HK-2 (cell line): ENCODE results near the gene AP1S1.
"Not testable (repeated sequence)": the region's sequence is repeated elsewhere in the genome, so short reads cannot be mapped to it uniquely, and the experiment has no call there.

Source experiments
- DNase-seq: peaks from one replicate; pipeline ENCODE4 v3.0.0-alpha.2; 2018; ENCODE audit not compliant: unreplicated experiment

The AP1S1 gene

GRCh38 chr7:101170617-101171441, 16.6 kb downstream of the AP1S1 start:
- DNase-seq: no peak

- no peak for DNase-seq
These were observed 17.2 kb downstream of the AP1S1 start for GRCh38 chr7:101171442-101171837.

DNA sequence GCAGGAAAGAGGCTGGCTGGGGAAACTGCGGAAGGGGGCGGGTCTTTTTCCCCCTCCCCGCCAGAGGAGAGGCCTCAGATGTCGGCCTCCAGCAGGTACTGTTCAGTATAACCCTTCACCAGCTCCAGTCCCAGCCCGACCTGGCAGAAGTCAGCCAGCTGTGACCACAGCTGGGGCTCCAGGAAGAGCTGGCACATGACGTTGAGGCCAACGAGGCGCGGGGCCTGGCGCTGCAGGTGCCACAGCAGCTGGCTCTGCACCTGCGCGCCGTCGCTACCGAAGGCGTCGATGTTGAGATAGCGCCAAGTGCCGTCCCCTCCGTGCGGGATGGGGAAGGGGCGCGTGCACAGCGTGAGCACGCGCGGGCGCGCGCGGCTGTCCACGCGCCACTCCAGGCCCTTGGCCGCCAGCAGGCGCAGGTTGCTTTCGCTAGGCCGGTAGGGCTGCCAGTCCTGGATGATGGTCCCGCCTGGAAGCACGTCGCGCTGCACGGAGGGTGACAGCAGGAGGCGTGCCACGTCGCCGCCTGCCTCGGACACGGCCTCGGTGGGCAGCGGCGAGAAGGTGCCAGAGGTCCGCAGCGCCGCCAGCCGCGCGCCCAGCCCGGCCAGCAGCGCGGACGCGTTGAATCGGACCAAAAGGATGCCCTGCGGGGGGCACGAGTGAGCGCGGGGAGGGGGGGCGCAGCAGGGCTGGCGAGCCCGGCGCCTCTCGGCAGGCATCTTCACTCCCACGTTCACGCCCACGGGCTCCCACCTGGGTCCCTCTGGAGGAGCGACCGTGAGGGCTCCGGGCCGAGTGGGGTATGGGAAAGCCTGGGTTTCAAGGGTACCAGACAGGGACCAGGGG, 18.0 kb downstream of the AP1S1 start:
- DNase-seq: no peak

- peak; percentile 80 for DNase-seq
These were observed 18.8 kb downstream of the AP1S1 start for GRCh38 chr7:101172854-101173751.

GRCh38 chr7:101173752-101174244, 19.5 kb downstream of the AP1S1 start:
- DNase-seq: peak; percentile 56

- no peak for DNase-seq
These were observed 20.1 kb downstream of the AP1S1 start for GRCh38 chr7:101174322-101174854.

- no peak for DNase-seq
These were observed 21.4 kb downstream of the AP1S1 start for GRCh38 chr7:101175664-101176063.

GRCh38 chr7:101177644-101178043, 23.4 kb downstream of the AP1S1 start:
- no peak for DNase-seq

DNA sequence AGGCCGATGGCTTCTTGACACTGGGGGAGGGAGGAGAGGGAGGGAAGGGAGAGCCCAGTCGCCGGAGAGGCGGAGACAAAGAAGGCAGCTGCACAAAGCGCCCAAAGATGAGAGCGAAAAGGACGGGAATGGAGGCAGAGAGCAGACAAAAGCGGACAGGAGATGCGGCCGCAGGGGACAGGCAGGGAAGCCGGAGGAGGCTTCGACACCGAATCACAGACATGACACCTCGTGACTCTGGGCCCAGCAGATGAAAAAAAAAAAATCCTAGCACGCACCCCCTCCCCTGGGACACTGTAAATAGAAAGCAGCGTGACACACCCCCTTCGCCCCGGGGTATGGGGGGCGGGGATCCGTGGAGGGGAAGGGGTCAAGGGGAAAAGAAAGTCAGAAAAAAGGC, 24.8 kb downstream of the AP1S1 start:
- no peak for DNase-seq

DNA sequence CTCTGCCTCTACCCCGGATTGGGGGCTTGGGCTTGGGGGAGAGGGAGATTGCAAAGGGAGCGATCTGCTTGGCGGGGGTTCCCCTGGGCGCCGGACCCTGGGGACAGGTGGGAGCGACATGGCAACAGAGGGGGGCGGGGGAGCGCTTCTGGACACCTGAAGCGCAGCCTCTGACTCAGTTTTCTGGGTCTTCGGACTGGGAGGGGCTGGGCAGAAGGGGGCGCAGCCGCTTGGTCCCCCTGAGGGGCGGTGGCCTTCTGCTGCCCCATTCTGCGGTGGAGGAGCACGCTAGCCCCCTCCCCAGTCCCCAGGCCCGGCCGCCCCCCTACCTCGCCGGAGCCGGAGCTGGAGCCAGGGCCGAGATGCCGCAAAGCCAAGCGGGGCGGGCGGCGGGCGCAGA, 25.4 kb downstream of the AP1S1 start:
- no peak for DNase-seq

- DNase-seq: no peak
These were observed 26.0 kb downstream of the AP1S1 start, which contains the start of gene NAT16 for GRCh38 chr7:101180130-101180755. TSS of gene NAT16 (minus strand) at chr7:101180293. CDS start at chr7:101174807, 5,486 bp downstream.

DNA sequence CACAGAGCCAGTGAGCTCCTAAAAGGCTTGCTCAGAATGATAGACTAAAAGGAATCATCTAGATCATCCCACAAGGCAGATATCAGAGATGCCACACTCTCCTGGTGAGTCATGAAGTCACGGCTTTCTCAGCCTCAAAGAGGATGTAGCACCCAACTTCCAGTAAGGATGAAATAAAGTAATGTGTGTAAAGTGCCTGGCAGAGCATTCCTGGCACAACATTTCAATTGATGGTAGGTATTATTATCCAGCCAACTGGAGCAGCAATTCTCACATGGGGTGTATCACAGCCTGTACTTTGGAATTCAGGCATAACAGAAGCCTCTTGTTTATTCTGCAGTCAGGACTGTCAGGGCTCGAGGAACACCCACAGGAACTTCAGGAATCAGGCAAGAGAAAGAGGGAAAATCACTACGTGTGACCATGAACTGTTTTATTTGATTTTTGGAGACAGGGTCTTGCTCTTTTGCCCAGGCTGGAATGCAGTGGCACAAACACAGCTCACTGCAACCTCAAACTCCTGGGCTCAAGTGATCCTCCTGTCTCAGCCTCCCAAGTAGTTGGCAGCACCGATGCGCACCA, 31.1 kb downstream of the AP1S1 start:
- no peak for DNase-seq

DNA sequence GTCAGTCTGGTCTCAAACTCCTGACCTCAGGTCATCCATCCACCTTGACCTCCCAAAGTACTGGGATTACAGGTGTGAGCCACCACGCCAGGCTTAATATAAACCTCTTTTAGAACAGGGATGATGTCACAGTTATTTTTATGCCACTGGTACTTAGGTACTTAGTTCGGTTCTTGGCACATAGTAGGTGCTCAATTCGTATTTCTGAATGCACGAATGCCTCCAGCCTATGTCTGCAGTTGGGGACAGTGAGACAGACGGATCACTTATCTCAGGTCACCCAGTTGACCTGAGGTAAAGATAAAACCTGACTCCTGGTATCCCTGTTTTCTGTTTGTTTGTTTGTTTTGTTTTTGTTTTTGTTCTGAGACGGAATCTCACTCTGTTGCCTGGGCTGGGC, 31.9 kb downstream of the AP1S1 start:
- no peak for DNase-seq

DNA sequence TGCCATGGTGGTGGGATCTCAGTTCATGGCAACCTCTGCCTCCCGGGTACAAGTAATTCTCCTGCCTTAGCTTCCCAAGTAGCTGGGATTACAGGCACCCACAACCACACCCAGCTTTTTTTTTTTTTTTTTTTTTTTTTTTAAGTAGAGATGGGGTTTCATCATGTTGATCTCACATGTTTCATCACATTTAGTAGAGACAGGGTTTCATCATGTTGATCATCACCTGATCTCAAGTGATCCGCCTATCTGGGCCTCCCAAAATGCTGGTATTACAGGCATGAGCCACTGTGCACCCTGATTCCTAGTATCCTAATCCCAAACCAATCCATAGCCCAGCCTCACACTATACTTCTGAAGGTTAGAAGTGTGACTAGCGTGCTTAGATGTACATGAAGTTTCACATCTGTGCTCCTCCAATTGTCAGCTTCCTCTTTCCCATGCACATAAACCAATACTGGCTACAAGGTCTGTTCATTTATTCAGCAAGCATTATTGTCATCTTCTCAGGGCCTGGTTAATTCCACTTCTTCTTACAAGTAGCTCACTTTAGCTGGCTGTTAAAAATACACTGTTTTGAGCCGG, 32.7 kb downstream of the AP1S1 start:
- DNase-seq: no peak

DNA sequence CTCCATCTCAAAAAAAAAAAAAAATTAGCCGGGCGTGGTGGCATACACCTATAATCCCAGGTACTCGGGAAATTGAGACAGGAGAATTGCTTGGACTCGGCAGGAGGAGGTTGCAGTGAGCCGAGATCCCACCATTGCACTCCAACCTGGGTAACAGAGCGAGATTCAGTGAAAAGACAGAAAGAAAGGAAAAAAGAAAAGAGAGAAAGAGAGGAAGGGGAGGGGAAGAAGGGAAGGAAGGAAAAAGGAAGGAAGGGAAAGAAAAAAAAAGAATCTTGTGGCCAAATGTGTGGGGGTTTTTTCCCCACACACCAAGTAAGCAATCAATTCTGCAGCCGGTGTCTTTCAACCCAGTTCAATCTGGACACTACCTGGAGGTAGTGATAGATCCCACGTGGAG, 34.8 kb downstream of the AP1S1 start:
- DNase-seq: no peak

DNA sequence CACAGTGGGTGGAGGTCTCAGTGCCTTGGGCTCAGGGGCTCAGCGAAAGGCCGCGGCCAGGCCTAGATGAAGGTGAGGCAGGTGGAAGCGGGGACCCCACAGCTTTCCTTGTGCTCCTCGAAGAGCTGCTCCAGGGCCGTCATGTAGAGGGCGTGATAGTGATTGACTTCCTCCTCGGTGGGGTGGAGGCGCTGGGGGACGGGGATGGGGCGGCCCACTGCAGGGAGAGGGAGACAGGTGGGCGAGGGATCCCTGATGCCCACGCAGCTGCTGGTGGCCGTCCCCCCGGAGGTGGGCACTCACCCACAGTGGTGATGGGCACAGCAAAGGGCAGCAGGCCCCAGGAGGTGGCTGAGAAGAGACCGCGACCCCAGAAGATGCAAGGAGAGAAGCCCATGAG, 41.6 kb downstream of the AP1S1 start:
- no peak for DNase-seq

GRCh38 chr7:101197991-101198390, 43.7 kb downstream of the AP1S1 start:
- no peak for DNase-seq

DNA sequence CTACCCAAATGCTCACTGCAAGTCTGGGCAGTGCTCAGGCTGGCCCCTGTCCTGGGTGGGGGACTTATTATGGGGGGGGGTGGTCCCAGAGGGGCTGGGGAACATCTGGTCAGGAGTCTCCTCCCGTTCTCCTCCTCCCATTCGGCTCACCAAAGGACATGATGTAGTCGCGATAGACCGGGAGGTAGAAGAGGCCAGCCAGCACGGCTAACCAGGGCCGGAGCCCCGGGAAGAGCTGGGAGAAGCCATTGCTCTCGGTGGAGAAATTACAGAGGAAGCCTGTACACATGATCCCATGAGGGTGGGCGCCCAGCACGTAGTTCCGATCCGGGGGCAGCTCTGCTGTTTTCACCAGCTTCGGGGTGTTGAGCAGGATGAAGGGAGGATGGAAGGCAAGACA, 44.2 kb downstream of the AP1S1 start:
- no peak for DNase-seq

GRCh38 chr7:101199522-101199921, 45.2 kb downstream of the AP1S1 start:
- DNase-seq: not testable (repeated sequence)

DNA sequence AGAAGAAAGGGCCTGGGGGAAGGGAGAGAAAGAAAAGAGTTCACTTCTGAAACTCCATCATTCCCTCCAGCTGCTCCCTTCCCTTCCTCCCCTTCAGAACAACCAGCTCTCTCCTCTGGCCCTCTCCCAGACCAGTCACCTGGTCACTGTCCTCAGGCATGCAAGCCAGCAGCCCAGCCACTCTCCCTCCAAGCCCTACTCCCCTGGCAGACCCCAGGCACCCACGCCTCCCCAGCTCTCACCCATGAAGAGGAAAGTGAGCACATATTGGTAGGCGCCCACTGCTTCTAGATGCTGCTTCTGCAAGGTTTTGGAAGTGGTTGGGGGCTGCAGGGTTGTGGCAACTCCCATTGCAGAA, 46.2 kb downstream of the AP1S1 start:
- no peak for DNase-seq
